B cell (primary cell): Measurements from ENCODE around the gene H3-3A. TPM values are rescaled to one million over a fixed set of nuclear protein-coding genes. Genes with fewer than 3 reads are reported as not detected.

Source experiments
- ATAC-seq: fragments of 200-7000 bp; cut with Tn5 transposase; one replicate; pipeline ENCODE4 v1.10.0; 2021; ENCODE audit warnings: low read depth, mild to moderate bottlenecking, moderate number of reproducible peaks, moderate library complexity
- CTCF ChIA-PET: fragments of 350-600 bp; sonication (Branson Sonifier 250); formaldehyde crosslinking; loops from one replicate; lab custom pipeline; 2021; ENCODE audit warnings: antibody characterized with exemption, inconsistent platforms; lab: Charles Lee
- POLR2A ChIA-PET: fragments of 350-600 bp; sonication (Branson Sonifier 250); formaldehyde crosslinking; loops from one replicate; lab custom pipeline; 2021; ENCODE audit warnings: antibody characterized with exemption; lab: Charles Lee
- DNase-seq: peaks from one replicate; pipeline ENCODE4 v3.0.0; 2013
- H2AFZ ChIP-seq: 2 replicates; pipeline ENCODE4 v1.6.1; 2012; ENCODE audit warnings: mild to moderate bottlenecking, low read depth, low read length; ENCODE audit not compliant: insufficient read depth, poor library complexity, severe bottlenecking
- H3K27ac ChIP-seq, 2 donors: 1 replicate in 1 of 2; 2 replicates in 1 of 2; pipeline ENCODE4 v1.5.1; 2012 to 2013; ENCODE audit warnings: low read length in 2 of 2, mild to moderate bottlenecking in 2 of 2, moderate library complexity in 1 of 2
- H3K27me3 ChIP-seq, 4 experiments: fragments of 200-600 bp in 1 of 4; sonication (generic) in 1 of 4; replicated peaks in 1 of 4; 1 replicate in 2 of 4; 2 replicates in 2 of 4; pipeline versions ENCODE4 v1.6.1 to v1.7.0; 2013 to 2016; ENCODE audit warnings: low read length in 3 of 4, mild to moderate bottlenecking in 2 of 4, mixed read lengths in 1 of 4, moderate library complexity in 1 of 4; ENCODE audit not compliant: insufficient read depth in 4 of 4, control insufficient read depth in 3 of 4; ENCODE audit errors: control extremely low read depth in 1 of 4
- H3K36me3 ChIP-seq, 2 experiments: replicated peaks in 1 of 2; 1 replicate in 1 of 2; 2 replicates in 1 of 2; pipeline versions ENCODE4 v1.6.1 to v1.7.1; 2013; ENCODE audit warnings: low read length in 1 of 2; ENCODE audit not compliant: insufficient read depth in 2 of 2, control insufficient read depth in 1 of 2; ENCODE audit errors: control extremely low read depth in 1 of 2, extremely low read depth in 1 of 2
- H3K4me1 ChIP-seq, 2 donors: fragments of 200-600 bp in 1 of 2; sonication (generic) in 1 of 2; 1 replicate in 1 of 2; 2 replicates in 1 of 2; pipeline versions ENCODE4 v1.5.1 to v1.6.1; 2013 to 2017; ENCODE audit warnings: low read length in 2 of 2; ENCODE audit not compliant: control insufficient read depth in 2 of 2, insufficient read depth in 2 of 2
- H3K4me2 ChIP-seq: replicated peaks from 2 replicates; pipeline ENCODE3; 2012; ENCODE audit warnings: mild to moderate bottlenecking, low read depth, low read length; ENCODE audit not compliant: poor library complexity, severe bottlenecking
- H3K4me3 ChIP-seq, 5 experiments: fragments of 200-600 bp in 1 of 5; sonication (generic) in 1 of 5; 1 replicate in 3 of 5; 2 replicates in 2 of 5; pipeline versions ENCODE4 v1.5.1 to v1.7.0; 2011 to 2016; ENCODE audit warnings: low read length in 4 of 5, mild to moderate bottlenecking in 4 of 5, low read depth in 2 of 5, control low read depth in 1 of 5, moderate library complexity in 1 of 5; ENCODE audit not compliant: insufficient read depth in 1 of 5; ENCODE audit errors: control extremely low read depth in 1 of 5, extremely low read depth in 1 of 5
- H3K79me2 ChIP-seq: fragments of 200-600 bp; sonication (generic); one replicate; pipeline ENCODE4 v1.6.0; 2016; ENCODE audit warnings: low read length; ENCODE audit not compliant: control insufficient read depth, insufficient read depth
- H3K9ac ChIP-seq: fragments of 200-600 bp; sonication (generic); 2 replicates; pipeline ENCODE4 v1.6.1; 2017; ENCODE audit warnings: mild to moderate bottlenecking, low read length, moderate library complexity
- H3K9me3 ChIP-seq, 3 donors: one replicate each; pipeline versions ENCODE4 v1.6.1 to v1.7.1; 2013; ENCODE audit warnings: low read length in 2 of 3; ENCODE audit not compliant: control insufficient read depth in 2 of 3, insufficient read depth in 1 of 3; ENCODE audit errors: control extremely low read depth in 1 of 3
- H4K20me1 ChIP-seq: 2 replicates; pipeline ENCODE4 v1.6.0; 2012; ENCODE audit warnings: mild to moderate bottlenecking, low read length; ENCODE audit not compliant: insufficient read depth, control insufficient read depth, poor library complexity, severe bottlenecking
- H3K27ac Mint-ChIP-seq: one replicate; pipeline ENCODE4 v1.8.0; 2021; ENCODE audit warnings: mixed read lengths
- H3K27me3 Mint-ChIP-seq: one replicate; pipeline ENCODE4 v1.8.0; 2021; ENCODE audit warnings: mixed read lengths
- H3K4me1 Mint-ChIP-seq: one replicate; pipeline ENCODE4 v1.8.0; 2021; ENCODE audit warnings: mixed read lengths
- H3K4me3 Mint-ChIP-seq: one replicate; pipeline ENCODE4 v1.8.0; 2021; ENCODE audit warnings: mixed read lengths
- H3K9me3 Mint-ChIP-seq: one replicate; pipeline ENCODE4 v1.8.0; 2022; ENCODE audit warnings: mixed read lengths; ENCODE audit not compliant: insufficient read depth
- EZH2 ChIP-seq: IDR thresholded peaks from 2 replicates; pipeline ENCODE4 v1.6.1; 2012; ENCODE audit warnings: borderline replicate concordance, low read depth, mild to moderate bottlenecking, moderate library complexity, low read length; ENCODE audit not compliant: insufficient read depth, poor library complexity, severe bottlenecking
- WGBS: methylation state at CpG from one replicate; pipeline ENCODE4 v1.1.5; 2013; ENCODE audit warnings: missing lambda C conversion rate; ENCODE audit not compliant: insufficient coverage; 5-methylcytosine and 5-hydroxymethylcytosine counted together
- intact Hi-C: fragments of 100-400 bp; cut with micrococcal nuclease; formaldehyde crosslinking; loops from one replicate; pipeline ENCODE4 v1.10.0; 2022
- polyA plus RNA-seq: library from polyadenylated mRNA; depleted of rRNA; stranded (reverse); fragments of >200 nt; gene quantifications from 2 replicates; pipeline ENCODE4 v1.2.3, GENCODE V29; 2012
- total RNA-seq, 2 donors: library from RNA; stranded (reverse); fragments of 120-200 nt in 1 of 2; gene quantifications; 1 replicate in 1 of 2; 2 replicates in 1 of 2; pipeline versions ENCODE4 v1.2.3 to v1.2.4, GENCODE V29; 2013 to 2022
- TF ChIP-seq, protein P1 (sequence below): fragments of 200-600 bp; IDR thresholded peaks from one replicate; pipeline ENCODE4 v1.8.0; 2022; ENCODE audit warnings: antibody characterized with exemption, mild to moderate bottlenecking

H3-3A gene
- total and polyA plus RNA-seq, 2 donors (not counting 1 experiment from before 2014, with no cell fraction given) = 349 to 561 TPM

DNA sequence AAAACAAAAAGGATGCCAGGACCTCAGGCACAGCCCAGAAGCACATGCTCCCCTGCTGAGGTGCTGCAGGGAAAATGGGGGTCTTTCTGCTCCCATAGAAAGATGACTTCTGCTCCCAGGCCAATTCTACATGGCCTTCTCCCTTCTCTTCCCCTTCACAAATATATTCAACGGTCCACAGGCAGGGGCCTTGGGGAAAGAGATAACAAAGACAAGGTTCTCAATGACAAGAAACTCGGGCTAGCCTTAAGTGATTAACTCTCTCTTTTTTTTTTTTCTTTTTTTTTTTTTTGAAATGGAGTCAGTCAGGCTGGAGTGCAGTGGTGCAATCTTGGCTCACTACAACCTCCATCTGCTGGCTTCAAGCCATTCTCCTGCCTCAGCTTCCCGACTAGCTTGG is 54.2 kb downstream of the H3-3A start:
- H3K9me3 Mint-ChIP-seq = no peaks in the 10 kb centered on the region
- ATAC-seq (no peak), DNase-seq (no peak)
- peak overlapping the region; percentile 65 for H3K27ac Mint-ChIP-seq
- ChIA-PET POLR2A (no interaction called here), CTCF (interaction anchor here (1.5 to 3.2 kb wide), 5 partner anchors 18 to 217 kb away, joined by 3 to 17 read pairs (median 5); no protein-coding TSS in a partner anchor)
- Histone ChIP-seq H3K36me3 (no peaks in the 10 kb centered on the region), H3K79me2 (no peaks in the 10 kb centered on the region), H3K9ac (no peak overlapping the region), H2AFZ (no peak overlapping the region), H3K27ac (no peak overlapping the region), H3K27me3 (no peaks in the 10 kb centered on the region), H3K4me1 (peaks cover 43 to 47% of the 10 kb centered on the region in 2 donors), H4K20me1 (no peaks in the 10 kb centered on the region), H3K4me3 (no peak overlapping the region), H3K4me2 (no peak overlapping the region), H3K9me3 (no peaks in the 10 kb centered on the region)
- H3K4me1 Mint-ChIP-seq = peaks cover 52% of the 10 kb centered on the region
- no peak overlapping the region for H3K4me3 Mint-ChIP-seq
- no peak for TF ChIP-seq EZH2
- TF ChIP-seq, protein P1, sequence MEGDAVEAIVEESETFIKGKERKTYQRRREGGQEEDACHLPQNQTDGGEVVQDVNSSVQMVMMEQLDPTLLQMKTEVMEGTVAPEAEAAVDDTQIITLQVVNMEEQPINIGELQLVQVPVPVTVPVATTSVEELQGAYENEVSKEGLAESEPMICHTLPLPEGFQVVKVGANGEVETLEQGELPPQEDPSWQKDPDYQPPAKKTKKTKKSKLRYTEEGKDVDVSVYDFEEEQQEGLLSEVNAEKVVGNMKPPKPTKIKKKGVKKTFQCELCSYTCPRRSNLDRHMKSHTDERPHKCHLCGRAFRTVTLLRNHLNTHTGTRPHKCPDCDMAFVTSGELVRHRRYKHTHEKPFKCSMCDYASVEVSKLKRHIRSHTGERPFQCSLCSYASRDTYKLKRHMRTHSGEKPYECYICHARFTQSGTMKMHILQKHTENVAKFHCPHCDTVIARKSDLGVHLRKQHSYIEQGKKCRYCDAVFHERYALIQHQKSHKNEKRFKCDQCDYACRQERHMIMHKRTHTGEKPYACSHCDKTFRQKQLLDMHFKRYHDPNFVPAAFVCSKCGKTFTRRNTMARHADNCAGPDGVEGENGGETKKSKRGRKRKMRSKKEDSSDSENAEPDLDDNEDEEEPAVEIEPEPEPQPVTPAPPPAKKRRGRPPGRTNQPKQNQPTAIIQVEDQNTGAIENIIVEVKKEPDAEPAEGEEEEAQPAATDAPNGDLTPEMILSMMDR = no peak
- no peaks in the 10 kb centered on the region for H3K27me3 Mint-ChIP-seq
- WGBS = 100% methylated on average over 2 of the region's 3 CpGs
- intact Hi-C loops = no loop called here

DNA sequence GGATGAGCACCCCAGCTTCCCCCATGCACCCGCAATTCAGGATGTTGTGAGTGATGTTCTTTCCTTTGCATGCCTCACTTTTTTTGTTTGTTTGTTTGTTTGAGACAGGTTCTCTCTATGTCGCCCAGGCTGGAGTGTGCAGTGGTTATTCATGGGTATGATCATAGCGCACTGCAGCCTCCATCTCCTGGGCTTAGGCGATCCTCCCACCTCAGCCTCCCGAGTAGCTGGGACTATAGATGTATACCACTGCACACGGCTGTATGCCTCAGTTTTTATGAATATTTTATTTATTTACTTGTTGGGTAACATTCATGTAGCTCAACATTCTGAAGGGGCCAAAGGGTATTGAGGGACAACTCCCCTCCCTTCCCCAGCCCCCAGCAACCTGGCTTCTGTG is 54.8 kb downstream of the H3-3A start:
- ChIA-PET CTCF (interaction anchor here (1.5 to 3.2 kb wide), 4 partner anchors 50 to 216 kb away, joined by 3 to 17 read pairs (median 6); no protein-coding TSS in a partner anchor), POLR2A (no interaction called here)
- Histone ChIP-seq H3K4me2 (no peak overlapping the region), H3K79me2 (no peaks in the 10 kb centered on the region), H3K27me3 (no peaks in the 10 kb centered on the region), H4K20me1 (no peaks in the 10 kb centered on the region), H2AFZ (no peak overlapping the region), H3K4me3 (no peak overlapping the region), H3K9me3 (no peaks in the 10 kb centered on the region), H3K9ac (no peak overlapping the region), H3K4me1 (peaks cover 37 to 41% of the 10 kb centered on the region in 2 donors), H3K27ac (no peak overlapping the region), H3K36me3 (no peaks in the 10 kb centered on the region)
- intact Hi-C loops = no loop called here
- WGBS = 50% methylated on average over 2 of the region's 6 CpGs
- Mint-ChIP-seq H3K27me3 (no peaks in the 10 kb centered on the region), H3K4me1 (peaks cover 45% of the 10 kb centered on the region), H3K4me3 (no peak overlapping the region), H3K27ac (peak overlapping the region; percentile 6), H3K9me3 (no peaks in the 10 kb centered on the region)
- no peak for ATAC-seq
- TF ChIP-seq EZH2 = no peak
- TF ChIP-seq, protein P1 = no peak
- no peak for DNase-seq
